Mucosa of stomach (tissue), 1 donor: ENCODE data around the gene TEX11.
"Not testable (repeated sequence)": the region's sequence is repeated elsewhere in the genome, so short reads cannot be mapped to it uniquely, and the experiment has no call there.

Experiments used
- H3K27me3 ChIP-seq: one replicate; pipeline ENCODE4 v1.7.0; 2013; ENCODE audit warnings: mild to moderate bottlenecking, low read length; ENCODE audit not compliant: control insufficient read depth, insufficient read depth
- H3K36me3 ChIP-seq: one replicate; pipeline ENCODE4 v1.7.0; 2013; ENCODE audit warnings: low read length; ENCODE audit not compliant: control insufficient read depth, insufficient read depth
- H3K4me1 ChIP-seq: one replicate; pipeline ENCODE4 v1.7.0; 2013; ENCODE audit warnings: mild to moderate bottlenecking, low read length; ENCODE audit not compliant: control insufficient read depth, insufficient read depth
- H3K4me3 ChIP-seq: one replicate; pipeline ENCODE4 v1.7.0; 2013; ENCODE audit warnings: low read length
- H3K9ac ChIP-seq: one replicate; pipeline ENCODE4 v1.7.0; 2013; ENCODE audit warnings: mild to moderate bottlenecking, low read length, moderate library complexity
- H3K9me3 ChIP-seq: one replicate; pipeline ENCODE4 v1.7.0; 2013; ENCODE audit warnings: mild to moderate bottlenecking, low read length, moderate library complexity; ENCODE audit not compliant: control insufficient read depth
- donor health status: Pancreatic carcinoma.

The TEX11 gene

DNA sequence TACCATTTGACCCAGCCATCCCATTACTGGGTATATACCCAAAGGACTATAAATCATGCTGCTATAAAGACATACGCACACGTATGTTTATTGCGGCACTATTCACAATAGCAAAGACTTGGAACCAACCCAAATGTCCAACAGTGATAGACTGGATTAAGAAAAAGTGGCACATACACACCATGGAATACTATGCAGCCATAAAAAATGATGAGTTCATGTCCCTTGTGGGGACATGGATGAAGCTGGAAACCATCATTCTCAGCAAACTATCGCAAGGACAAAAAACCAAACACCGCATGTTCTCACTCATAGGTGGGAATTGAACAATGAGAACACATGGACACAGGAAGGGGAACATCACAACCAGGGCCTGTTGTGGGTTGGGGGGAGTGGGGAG lies 174.7 kb downstream of the TEX11 start:
- H3K4me3 ChIP-seq, H3K27me3 ChIP-seq, H3K36me3 ChIP-seq, H3K9ac ChIP-seq, H3K4me1 ChIP-seq, H3K9me3 ChIP-seq: not testable (repeated sequence)

DNA sequence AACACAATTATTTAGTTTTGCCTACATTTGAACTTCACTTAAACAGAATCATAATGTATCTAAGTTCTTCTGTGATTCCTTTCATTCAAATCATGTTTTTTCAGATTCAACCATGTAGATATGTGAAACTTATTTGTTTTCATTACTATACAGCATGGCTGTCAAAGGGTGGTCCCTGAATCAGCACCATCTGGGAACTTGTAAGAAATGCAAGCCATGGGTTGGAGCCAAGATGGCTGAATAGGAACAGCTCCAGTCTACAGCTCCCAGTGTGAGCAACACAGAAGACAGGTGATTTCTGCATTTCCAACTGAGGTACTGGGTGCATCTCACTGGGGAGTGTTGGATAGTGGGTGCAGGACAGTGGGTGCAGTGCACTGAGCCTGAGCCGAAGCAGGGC lies 180.6 kb downstream of the TEX11 start:
- H3K36me3 ChIP-seq, H3K4me3 ChIP-seq, H3K27me3 ChIP-seq: not testable (repeated sequence)

DNA sequence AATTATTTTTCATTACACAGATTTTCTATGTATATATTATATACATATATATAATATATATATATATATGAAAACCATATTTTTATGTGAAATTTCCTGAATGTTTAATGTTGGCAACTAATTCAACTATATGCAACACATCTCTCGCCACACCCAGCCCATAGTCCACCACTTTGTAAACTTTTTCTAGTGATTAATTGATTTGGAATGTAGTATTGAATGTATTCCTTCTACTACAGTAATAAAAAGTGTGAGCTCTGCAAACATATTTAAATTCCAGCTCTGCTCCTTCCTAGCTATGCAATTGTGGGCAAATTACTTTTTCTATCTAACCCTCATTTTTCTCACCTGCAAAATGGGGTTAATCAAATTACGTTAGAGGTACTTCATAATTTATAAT lies 187.8 kb downstream of the TEX11 start:
- H3K27me3 ChIP-seq, result no peaks in the 10 kb centered on the region
- H3K36me3 ChIP-seq, result no peaks in the 10 kb centered on the region
- H3K4me1 ChIP-seq, result no peaks in the 10 kb centered on the region
- H3K9me3 ChIP-seq, result no peaks in the 10 kb centered on the region
- H3K4me3 ChIP-seq, result no peak overlapping the region
- no peak overlapping the region for H3K9ac ChIP-seq

More for the DNA sequence above, 180.6 kb downstream of the TEX11 start:
- not testable (repeated sequence) for H3K9me3 ChIP-seq, H3K9ac ChIP-seq, H3K4me1 ChIP-seq

DNA sequence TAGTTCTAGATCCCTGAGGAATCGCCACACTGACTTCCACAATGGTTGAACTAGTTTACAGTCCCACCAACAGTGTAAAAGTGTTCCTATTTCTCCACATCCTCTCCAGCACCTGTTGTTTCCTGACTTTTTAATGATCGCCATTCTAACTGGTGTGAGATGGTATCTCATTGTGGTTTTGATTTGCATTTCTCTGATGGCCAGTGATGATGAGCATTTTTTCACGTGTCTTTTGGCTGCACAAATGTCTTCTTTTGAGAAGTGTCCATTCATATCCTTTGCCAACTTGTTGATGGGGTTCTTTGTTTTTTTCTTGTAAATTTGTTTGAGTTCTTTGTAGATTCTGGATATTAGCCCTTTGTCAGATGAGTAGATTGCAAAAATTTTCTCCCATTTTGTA lies 197.2 kb downstream of the TEX11 start:
- H3K4me3 ChIP-seq, H3K9ac ChIP-seq, H3K9me3 ChIP-seq, H3K27me3 ChIP-seq, H3K36me3 ChIP-seq, H3K4me1 ChIP-seq: not testable (repeated sequence)

DNA sequence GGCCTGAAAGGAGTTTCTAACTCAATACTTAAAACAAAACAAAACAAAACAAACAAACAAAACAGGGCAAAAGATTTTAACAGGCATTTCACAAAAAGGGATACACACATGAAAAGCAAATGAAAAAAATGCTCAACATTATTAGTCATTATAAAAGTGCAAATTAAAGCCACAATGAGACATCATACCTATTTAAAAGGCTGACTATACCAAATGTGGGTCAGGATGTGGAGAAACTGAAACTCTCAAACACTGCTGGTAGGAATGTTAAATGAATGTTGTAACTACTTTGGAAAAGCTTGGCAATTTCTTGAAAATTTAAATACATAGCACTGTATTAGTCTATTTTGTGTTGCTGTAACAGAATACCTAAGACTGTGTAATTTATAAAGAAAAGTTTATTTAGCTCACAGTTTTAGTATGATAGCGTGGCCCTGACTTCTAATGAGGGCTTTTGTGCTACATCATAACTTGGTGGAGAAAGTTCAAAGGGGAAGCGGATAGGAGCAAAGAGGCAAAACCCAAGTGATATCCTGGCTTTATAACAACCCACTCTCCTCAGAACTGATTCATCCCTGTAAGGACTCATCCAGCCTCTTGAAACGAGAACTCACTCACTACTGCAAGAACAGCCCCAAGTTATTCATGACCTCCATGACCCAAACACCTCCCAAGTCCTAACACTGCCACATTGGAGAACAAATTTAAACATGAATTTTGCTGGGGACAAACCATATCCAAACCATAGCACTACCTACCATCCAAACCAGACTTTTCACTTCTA lies 214.0 kb downstream of the TEX11 start:
- Histone ChIP-seq H3K4me3 (no peak overlapping the region), H3K4me1 (no peaks in the 10 kb centered on the region), H3K9me3 (no peaks in the 10 kb centered on the region)

DNA sequence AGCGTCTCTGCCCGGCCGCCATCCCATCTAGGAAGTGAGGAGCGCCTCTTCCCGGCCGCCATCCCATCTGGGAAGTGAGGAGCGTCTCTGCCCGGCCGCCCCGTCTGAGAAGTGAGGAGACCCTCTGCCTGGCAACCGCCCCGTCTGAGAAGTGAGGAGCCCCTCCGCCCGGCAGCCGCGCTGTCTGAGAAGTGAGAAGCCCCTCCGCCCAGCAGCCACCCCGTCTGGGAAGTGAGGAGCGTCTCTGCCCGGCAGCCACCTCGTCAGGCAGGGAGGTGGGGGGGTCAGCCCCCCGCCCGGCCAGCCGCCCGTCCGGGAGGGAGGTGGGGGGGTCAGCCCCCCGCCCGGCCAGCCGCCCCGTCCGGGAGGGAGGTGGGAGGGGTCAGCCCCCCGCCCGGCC lies 229.1 kb downstream of the TEX11 start:
- H3K4me3 ChIP-seq, H3K36me3 ChIP-seq, H3K27me3 ChIP-seq, H3K9me3 ChIP-seq, H3K4me1 ChIP-seq, H3K9ac ChIP-seq: not testable (repeated sequence)

More for the DNA sequence above, 214.0 kb downstream of the TEX11 start:
- no peaks in the 10 kb centered on the region for H3K27me3 ChIP-seq
- no peaks in the 10 kb centered on the region for H3K36me3 ChIP-seq
- no peak overlapping the region for H3K9ac ChIP-seq

DNA sequence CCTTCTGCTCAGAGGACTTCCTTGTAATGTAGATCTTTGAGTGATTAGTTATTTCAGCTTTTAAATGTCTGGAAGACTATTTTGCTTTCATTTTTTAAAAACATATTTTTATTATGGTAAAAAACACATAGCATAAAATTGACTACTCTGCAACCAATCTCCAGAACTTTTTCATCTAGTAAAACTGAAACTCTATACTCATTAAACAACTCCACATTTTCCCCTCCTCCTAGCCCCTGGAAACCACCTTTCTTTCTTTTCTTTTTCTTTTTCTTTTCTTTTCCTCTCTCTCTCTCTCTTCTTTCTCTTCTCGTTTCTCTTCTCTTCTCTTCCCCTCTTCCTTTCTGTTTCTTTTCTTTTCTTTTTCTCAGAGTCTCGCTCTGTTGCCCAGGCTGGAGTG lies 233.2 kb downstream of the TEX11 start:
- no peaks in the 10 kb centered on the region for H3K36me3 ChIP-seq
- no peak overlapping the region for H3K4me3 ChIP-seq
- H3K9me3 ChIP-seq, result no peaks in the 10 kb centered on the region
- H3K27me3 ChIP-seq, result no peaks in the 10 kb centered on the region
- H3K4me1 ChIP-seq, result no peaks in the 10 kb centered on the region
- H3K9ac ChIP-seq, result no peak overlapping the region

DNA sequence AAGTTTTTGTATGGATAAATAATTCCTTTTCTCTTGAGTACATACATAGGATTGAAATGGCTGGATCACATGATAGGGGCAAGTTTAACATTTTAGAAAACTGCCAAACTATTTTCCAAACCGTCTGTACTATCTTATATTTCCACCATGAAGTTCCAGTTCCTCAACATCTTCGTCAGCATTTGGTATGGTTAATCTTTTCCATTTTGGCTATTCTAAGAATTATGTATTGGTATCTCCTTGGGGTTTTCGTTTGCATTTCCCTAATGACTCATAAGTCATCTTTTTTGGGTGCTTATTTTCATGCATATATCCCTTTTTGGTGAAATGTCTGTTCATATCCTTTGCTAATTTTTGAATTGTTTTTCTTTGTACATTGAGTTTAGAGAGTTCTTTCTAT lies 236.2 kb downstream of the TEX11 start:
- H3K4me3 ChIP-seq, result no peak overlapping the region
- H3K36me3 ChIP-seq, result no peaks in the 10 kb centered on the region
- no peaks in the 10 kb centered on the region for H3K27me3 ChIP-seq
- H3K9ac ChIP-seq, result no peak overlapping the region
- H3K9me3 ChIP-seq, result no peaks in the 10 kb centered on the region
- no peaks in the 10 kb centered on the region for H3K4me1 ChIP-seq

DNA sequence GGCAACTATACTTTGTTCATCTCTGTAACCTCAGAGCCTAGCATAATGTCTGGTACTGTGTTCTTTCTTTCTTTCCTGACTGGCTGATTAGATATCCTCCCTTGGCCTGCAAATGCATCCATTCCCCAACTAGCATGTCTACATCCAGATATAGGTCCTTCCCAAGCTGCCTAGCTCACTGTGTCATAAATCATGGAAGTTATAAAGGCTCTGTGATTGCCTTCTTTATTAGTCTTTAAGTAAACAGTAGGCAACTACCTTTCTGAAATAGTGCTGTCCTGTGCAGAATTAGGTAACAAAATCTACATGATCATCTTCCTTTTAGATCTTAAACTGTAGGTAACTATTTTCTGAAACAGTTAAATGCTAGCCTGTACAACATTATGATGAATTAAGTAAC lies 239.4 kb downstream of the TEX11 start:
- Histone ChIP-seq H3K4me3 (no peak overlapping the region), H3K36me3 (no peaks in the 10 kb centered on the region), H3K4me1 (no peaks in the 10 kb centered on the region)

DNA sequence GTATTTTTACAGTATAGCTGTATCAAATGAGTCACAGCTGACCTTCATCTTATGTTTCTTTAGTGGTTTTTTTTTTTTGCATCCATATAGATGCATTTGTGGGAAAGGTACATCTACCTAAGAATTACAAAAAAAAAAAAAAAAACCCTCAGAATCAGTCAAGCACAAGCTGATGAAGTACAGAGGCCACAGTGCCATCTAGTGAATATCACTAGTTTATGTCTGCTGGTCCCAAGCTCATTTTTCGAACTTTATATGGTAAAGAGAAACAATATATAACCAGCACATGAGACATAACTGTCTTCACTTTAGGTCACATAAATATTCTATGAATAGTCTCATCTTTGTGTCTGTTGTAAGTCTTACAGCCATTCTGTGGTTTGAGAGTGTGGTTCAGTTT lies 243.8 kb downstream of the TEX11 start:
- H3K36me3 ChIP-seq, result no peaks in the 10 kb centered on the region
- no peaks in the 10 kb centered on the region for H3K9me3 ChIP-seq
- H3K4me3 ChIP-seq, result no peak overlapping the region
- no peaks in the 10 kb centered on the region for H3K4me1 ChIP-seq
- H3K27me3 ChIP-seq, result no peaks in the 10 kb centered on the region
- no peak overlapping the region for H3K9ac ChIP-seq

More for the DNA sequence above, 239.4 kb downstream of the TEX11 start:
- H3K27me3 ChIP-seq, result no peaks in the 10 kb centered on the region
- H3K9ac ChIP-seq, result no peak overlapping the region
- H3K9me3 ChIP-seq, result no peaks in the 10 kb centered on the region

DNA sequence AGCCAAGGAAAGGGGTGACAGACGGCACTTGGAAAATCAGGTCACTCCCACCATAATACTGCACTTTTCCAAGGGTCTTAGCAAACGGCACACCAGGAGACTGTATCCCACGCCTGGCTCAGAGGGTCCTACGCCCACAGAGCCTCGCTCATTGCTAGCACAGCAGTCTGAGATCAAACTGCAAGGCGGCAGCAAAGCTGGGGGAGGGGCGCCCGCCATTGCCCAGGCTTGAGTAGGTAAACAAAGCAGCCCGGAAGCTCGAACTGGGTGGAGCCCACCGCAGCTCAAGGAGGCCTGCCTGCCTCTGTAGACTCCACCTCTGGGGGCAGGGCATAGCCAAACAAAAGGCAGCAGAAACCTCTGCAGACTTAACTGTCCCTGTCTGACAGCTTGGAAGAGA lies 247.4 kb downstream of the TEX11 start:
- not testable (repeated sequence) for H3K9me3 ChIP-seq, H3K4me1 ChIP-seq, H3K27me3 ChIP-seq, H3K9ac ChIP-seq, H3K36me3 ChIP-seq, H3K4me3 ChIP-seq

DNA sequence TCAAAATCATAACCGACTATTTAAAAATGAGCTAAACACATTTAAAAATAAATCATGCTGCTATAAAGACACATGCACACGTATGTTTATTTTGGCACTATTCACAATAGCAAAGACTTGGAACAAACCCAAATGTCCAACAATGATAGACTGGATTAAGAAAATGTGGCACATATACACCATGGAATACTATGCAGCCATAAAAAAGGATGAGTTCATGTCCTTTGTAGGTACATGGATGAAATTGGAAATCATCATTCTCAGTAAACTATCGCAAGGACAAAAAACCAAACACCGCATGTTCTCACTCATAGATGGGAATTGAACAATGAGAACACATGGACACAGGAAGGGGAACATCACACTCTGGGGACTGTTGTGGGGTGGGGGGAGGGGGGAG lies 251.0 kb downstream of the TEX11 start:
- H3K9me3 ChIP-seq, H3K9ac ChIP-seq, H3K4me1 ChIP-seq, H3K27me3 ChIP-seq, H3K4me3 ChIP-seq, H3K36me3 ChIP-seq: not testable (repeated sequence)

DNA sequence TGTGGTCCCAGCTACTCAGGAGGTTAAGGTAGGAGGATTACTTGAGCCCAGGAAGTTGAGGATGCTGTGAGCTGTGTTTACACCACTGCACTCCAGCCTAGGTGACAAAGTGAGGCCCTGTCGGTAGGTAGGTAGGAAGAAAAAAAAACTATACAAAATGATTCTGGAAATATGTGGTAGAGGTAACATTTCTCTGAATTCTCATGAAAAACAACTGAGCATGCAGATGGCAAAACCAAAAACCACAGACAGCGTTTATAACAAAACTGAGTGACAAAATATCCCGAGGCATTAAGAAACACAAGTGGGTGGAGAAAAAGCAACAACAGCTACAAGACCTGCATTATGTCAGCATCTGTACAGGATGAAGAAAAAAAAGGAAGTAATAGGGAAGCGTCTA lies 252.2 kb downstream of the TEX11 start:
- Histone ChIP-seq H3K4me3 (no peak overlapping the region), H3K36me3 (no peaks in the 10 kb centered on the region), H3K9me3 (no peaks in the 10 kb centered on the region), H3K9ac (no peak overlapping the region), H3K4me1 (no peaks in the 10 kb centered on the region), H3K27me3 (no peaks in the 10 kb centered on the region)
